WTC11 (cell line): ENCODE results near the gene RABL3. TPM values are rescaled to one million over a fixed set of nuclear protein-coding genes. Genes with fewer than 3 reads are reported as not detected.
"Not testable (repeated sequence)": the region's sequence is repeated elsewhere in the genome, so short reads cannot be mapped to it uniquely, and the experiment has no call there.

Experiments
- ATAC-seq: fragments of 200-7000 bp; cut with Tn5 transposase; 2 replicates; pipeline ENCODE4 v1.10.0; 2021; ENCODE audit warnings: mild to moderate bottlenecking, moderate library complexity
- CTCF ChIA-PET: fragments of 300-600 bp; sonication (Branson Sonifier 250); formaldehyde crosslinking; loops from one replicate; lab custom pipeline; 2021; ENCODE audit warnings: antibody characterized with exemption; lab: Charles Lee
- POLR2A ChIA-PET: fragments of 350-600 bp; sonication (Branson Sonifier 250); formaldehyde crosslinking; loops from one replicate; lab custom pipeline; 2021; ENCODE audit warnings: antibody characterized with exemption; lab: Charles Lee
- DNase-seq: peaks from one replicate; pipeline ENCODE4 v3.0.0; 2021; ENCODE audit warnings: low spot score
- H3K27ac Mint-ChIP-seq: 2 replicates; pipeline ENCODE4 v1.8.0; 2021; ENCODE audit warnings: mixed read lengths
- H3K27me3 Mint-ChIP-seq: 2 replicates; pipeline ENCODE4 v1.8.0; 2021; ENCODE audit warnings: low read depth, mild to moderate bottlenecking, moderate library complexity, mixed read lengths
- H3K36me3 Mint-ChIP-seq: 2 replicates; pipeline ENCODE4 v1.8.0; 2021; ENCODE audit warnings: mixed read lengths
- H3K4me1 Mint-ChIP-seq: 2 replicates; pipeline ENCODE4 v1.8.0; 2022; ENCODE audit warnings: mixed read lengths
- H3K4me3 Mint-ChIP-seq: 2 replicates; pipeline ENCODE4 v1.8.0; 2021; ENCODE audit warnings: mild to moderate bottlenecking, moderate library complexity, mixed read lengths
- H3K9me3 Mint-ChIP-seq: 2 replicates; pipeline ENCODE4 v1.8.0; 2021; ENCODE audit warnings: mixed read lengths
- ELF4 ChIP-seq: sonication (generic); formaldehyde crosslinking; IDR thresholded peaks from 2 replicates; pipeline ENCODE4 v1.8.1; 2022; ENCODE audit warnings: low read depth, mild to moderate bottlenecking, moderate library complexity, missing genetic modification reagents
- EMX1 ChIP-seq: fragments of 250-450 bp; sonication (Bioruptor Pico); IDR thresholded peaks from 2 replicates; pipeline ENCODE4 v1.8.0; 2021; ENCODE audit warnings: mild to moderate bottlenecking
- FOXK1 ChIP-seq: sonication (generic); formaldehyde crosslinking; IDR thresholded peaks from 2 replicates; pipeline ENCODE4 v1.8.0; 2022; ENCODE audit warnings: mild to moderate bottlenecking, moderate library complexity, missing genetic modification reagents
- GABPB1 ChIP-seq: sonication (generic); formaldehyde crosslinking; IDR thresholded peaks from 2 replicates; pipeline ENCODE4 v1.8.1; 2023; ENCODE audit warnings: mild to moderate bottlenecking, missing genetic modification reagents
- MYBL2 ChIP-seq: sonication (generic); formaldehyde crosslinking; IDR thresholded peaks from 2 replicates; pipeline ENCODE4 v1.8.1; 2023; ENCODE audit warnings: mild to moderate bottlenecking, moderate library complexity, missing genetic modification reagents
- NFYB ChIP-seq: sonication (generic); formaldehyde crosslinking; conservative IDR thresholded peaks from 2 replicates; pipeline ENCODE4 v1.8.0; 2022; ENCODE audit warnings: low read depth, missing genetic modification reagents
- NR1H2 ChIP-seq: sonication (generic); formaldehyde crosslinking; IDR thresholded peaks from 2 replicates; pipeline ENCODE4 v1.9.0; 2021; ENCODE audit warnings: mild to moderate bottlenecking, moderate library complexity, missing genetic modification reagents
- SP1 ChIP-seq: sonication (generic); formaldehyde crosslinking; conservative IDR thresholded peaks from 2 replicates; pipeline ENCODE4 v1.8.1; 2022; ENCODE audit warnings: missing genetic modification reagents
- TCF7 ChIP-seq: sonication (generic); formaldehyde crosslinking; IDR thresholded peaks from 2 replicates; pipeline ENCODE4 v1.8.0; 2022; ENCODE audit warnings: mild to moderate bottlenecking, low read depth, missing genetic modification reagents, moderate library complexity
- TP53 ChIP-seq: sonication (generic); formaldehyde crosslinking; IDR thresholded peaks from 2 replicates; pipeline ENCODE4 v1.8.1; 2023; ENCODE audit warnings: mild to moderate bottlenecking, missing genetic modification reagents
- ZNF423 ChIP-seq: fragments of 250-450 bp; sonication (Bioruptor Pico); IDR thresholded peaks from 2 replicates; pipeline ENCODE4 v2.1.2; 2022; ENCODE audit warnings: mild to moderate bottlenecking, moderate library complexity
- total RNA-seq: library from RNA; stranded (reverse); gene quantifications from 3 replicates; pipeline ENCODE4 v1.2.3, GENCODE V29; 2021
- TF ChIP-seq, protein P1 (sequence below): fragments of 250-450 bp; sonication (Bioruptor Pico); IDR thresholded peaks from 2 replicates; pipeline ENCODE4 v1.9.0; 2021; ENCODE audit warnings: mild to moderate bottlenecking, borderline replicate concordance
- TF ChIP-seq, protein P2 (sequence below): sonication (generic); formaldehyde crosslinking; IDR thresholded peaks from 2 replicates; pipeline ENCODE4 v1.8.1; 2023; ENCODE audit warnings: mild to moderate bottlenecking, moderate library complexity, missing genetic modification reagents
- TF ChIP-seq, protein P3 (sequence below): fragments of 250-450 bp; sonication (Bioruptor Pico); IDR thresholded peaks from 2 replicates; pipeline ENCODE4 v1.9.0; 2021; ENCODE audit warnings: mild to moderate bottlenecking
- TF ChIP-seq, protein P4 (sequence below): sonication (generic); formaldehyde crosslinking; IDR thresholded peaks from 2 replicates; pipeline ENCODE4 v1.8.0; 2023; ENCODE audit warnings: mild to moderate bottlenecking, missing genetic modification reagents
- TF ChIP-seq, protein P5 (sequence below): fragments of 250-450 bp; sonication (Bioruptor Pico); conservative IDR thresholded peaks from 2 replicates; pipeline ENCODE4 v1.9.0; 2021; ENCODE audit warnings: mild to moderate bottlenecking

Gene RABL3
- total RNA-seq, 1 experiment from 2014 or later: 18.2 TPM

DNA sequence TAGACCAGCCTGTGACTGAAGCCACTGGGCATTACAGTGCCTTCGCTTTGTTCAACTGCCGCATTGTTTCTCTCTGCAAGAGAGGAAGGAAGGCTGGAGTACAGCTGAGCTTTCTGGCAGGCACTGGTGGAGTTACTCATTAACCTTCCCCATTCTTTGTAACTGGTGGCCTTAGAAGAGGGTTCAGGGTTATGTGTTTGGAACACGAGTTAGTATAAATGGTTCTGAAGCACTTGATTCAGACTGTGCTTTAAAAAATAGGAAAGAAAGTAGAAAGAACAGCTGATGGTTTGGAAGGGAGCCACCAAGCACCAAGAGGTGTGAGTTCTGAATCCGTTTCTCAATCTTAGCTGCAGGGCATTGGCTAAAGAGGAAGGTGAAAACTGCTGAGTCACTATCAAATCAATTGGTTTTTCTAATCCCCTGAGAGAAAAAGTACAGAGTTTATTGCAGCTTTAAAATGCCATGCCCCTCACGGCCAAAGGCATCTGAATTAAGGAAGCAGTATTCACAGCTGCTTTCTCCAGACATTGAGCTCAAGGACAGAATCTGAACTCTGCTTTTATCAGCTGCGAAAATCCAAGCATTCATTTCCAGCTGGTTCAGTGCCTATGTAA lies 63.9 kb downstream of the RABL3 start (continued):
- TF ChIP-seq, protein P1, sequence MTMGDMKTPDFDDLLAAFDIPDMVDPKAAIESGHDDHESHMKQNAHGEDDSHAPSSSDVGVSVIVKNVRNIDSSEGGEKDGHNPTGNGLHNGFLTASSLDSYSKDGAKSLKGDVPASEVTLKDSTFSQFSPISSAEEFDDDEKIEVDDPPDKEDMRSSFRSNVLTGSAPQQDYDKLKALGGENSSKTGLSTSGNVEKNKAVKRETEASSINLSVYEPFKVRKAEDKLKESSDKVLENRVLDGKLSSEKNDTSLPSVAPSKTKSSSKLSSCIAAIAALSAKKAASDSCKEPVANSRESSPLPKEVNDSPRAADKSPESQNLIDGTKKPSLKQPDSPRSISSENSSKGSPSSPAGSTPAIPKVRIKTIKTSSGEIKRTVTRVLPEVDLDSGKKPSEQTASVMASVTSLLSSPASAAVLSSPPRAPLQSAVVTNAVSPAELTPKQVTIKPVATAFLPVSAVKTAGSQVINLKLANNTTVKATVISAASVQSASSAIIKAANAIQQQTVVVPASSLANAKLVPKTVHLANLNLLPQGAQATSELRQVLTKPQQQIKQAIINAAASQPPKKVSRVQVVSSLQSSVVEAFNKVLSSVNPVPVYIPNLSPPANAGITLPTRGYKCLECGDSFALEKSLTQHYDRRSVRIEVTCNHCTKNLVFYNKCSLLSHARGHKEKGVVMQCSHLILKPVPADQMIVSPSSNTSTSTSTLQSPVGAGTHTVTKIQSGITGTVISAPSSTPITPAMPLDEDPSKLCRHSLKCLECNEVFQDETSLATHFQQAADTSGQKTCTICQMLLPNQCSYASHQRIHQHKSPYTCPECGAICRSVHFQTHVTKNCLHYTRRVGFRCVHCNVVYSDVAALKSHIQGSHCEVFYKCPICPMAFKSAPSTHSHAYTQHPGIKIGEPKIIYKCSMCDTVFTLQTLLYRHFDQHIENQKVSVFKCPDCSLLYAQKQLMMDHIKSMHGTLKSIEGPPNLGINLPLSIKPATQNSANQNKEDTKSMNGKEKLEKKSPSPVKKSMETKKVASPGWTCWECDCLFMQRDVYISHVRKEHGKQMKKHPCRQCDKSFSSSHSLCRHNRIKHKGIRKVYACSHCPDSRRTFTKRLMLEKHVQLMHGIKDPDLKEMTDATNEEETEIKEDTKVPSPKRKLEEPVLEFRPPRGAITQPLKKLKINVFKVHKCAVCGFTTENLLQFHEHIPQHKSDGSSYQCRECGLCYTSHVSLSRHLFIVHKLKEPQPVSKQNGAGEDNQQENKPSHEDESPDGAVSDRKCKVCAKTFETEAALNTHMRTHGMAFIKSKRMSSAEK (CRISPR knock-in tag): no peak
- TF ChIP-seq GABPB1 (0 out of 2 replicates have a peak, but pooled peaks have one; percentile 51), TP53 (CRISPR knock-in tag) (no peak), MYBL2 (CRISPR knock-in tag) (no peak)
- TF ChIP-seq, protein P2, sequence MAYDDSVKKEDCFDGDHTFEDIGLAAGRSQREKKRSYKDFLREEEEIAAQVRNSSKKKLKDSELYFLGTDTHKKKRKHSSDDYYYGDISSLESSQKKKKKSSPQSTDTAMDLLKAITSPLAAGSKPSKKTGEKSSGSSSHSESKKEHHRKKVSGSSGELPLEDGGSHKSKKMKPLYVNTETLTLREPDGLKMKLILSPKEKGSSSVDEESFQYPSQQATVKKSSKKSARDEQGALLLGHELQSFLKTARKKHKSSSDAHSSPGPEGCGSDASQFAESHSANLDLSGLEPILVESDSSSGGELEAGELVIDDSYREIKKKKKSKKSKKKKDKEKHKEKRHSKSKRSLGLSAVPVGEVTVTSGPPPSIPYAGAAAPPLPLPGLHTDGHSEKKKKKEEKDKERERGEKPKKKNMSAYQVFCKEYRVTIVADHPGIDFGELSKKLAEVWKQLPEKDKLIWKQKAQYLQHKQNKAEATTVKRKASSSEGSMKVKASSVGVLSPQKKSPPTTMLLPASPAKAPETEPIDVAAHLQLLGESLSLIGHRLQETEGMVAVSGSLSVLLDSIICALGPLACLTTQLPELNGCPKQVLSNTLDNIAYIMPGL (CRISPR knock-in tag): no peak
- TF ChIP-seq, all 79 proteins: peak for 2

DNA sequence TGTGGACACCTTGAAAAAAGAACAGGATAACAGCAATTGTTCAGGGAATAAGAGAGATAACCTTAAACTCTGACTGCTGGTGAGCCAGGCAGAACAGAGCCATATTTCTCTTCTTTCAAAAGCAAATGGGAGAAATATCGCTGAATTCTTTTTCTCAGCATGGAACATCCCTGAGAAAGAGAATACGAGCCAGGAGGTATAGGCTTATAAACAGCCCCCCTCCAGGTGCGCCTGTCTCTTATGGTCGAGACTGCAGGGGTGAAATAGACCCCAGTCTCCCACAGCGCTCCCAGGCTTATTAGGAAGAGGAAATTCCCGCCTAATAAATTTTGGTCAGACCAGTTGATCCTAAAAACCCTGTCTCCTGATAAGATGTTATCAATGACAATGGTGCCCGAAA lies 65.1 kb downstream of the RABL3 start:
- ATAC-seq, H3K27me3 Mint-ChIP-seq, POLR2A ChIA-PET, CTCF ChIA-PET: not testable (repeated sequence)
- H3K4me1 Mint-ChIP-seq: peaks cover 86% of the 10 kb centered on the region
- H3K27ac Mint-ChIP-seq: peak overlapping the region; percentile 100
- peaks cover 27% of the 10 kb centered on the region for H3K9me3 Mint-ChIP-seq
- peaks cover 17% of the 10 kb centered on the region for H3K36me3 Mint-ChIP-seq
- peak; percentile 46 for DNase-seq
- TF ChIP-seq, protein P2 (CRISPR knock-in tag): 0 out of 2 replicates have a peak, but pooled peaks have one; percentile 27
- TF ChIP-seq ZNF423 (CRISPR knock-in tag): peak; percentile 98
- peak overlapping the region; percentile 15; the same call in 1 of the 2 replicates for H3K4me3 Mint-ChIP-seq

DNA sequence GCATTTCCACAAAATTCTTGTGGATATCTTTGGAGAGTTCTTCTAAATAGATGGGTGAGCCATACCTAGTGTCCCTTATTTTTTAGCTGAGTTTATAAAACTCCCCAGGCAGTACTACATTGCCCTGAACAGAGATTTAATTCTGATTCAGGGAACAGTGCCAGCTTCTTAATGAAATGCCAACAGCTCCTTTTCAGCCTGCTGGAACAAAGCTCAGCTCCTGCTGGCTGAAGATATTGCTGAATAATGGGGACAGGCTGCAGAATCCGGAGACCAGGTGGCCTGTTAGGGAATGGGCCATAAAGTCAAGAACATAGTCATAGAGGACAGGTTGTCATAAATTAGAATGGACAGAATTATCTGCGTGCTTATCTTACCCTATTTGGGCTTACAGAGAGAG lies 69.2 kb downstream of the RABL3 start:
- ChIA-PET CTCF (no interaction called here), POLR2A (no interaction called here)
- H3K4me1 Mint-ChIP-seq: peaks cover 55% of the 10 kb centered on the region
- H3K4me3 Mint-ChIP-seq: no peak overlapping the region
- no peak overlapping the region for H3K27ac Mint-ChIP-seq
- no peaks in the 10 kb centered on the region for H3K27me3 Mint-ChIP-seq
- DNase-seq (no peak), ATAC-seq (no peak)
- H3K9me3 Mint-ChIP-seq: peaks cover 31% of the 10 kb centered on the region
- peaks cover 9% of the 10 kb centered on the region for H3K36me3 Mint-ChIP-seq
- TF ChIP-seq, protein P3, sequence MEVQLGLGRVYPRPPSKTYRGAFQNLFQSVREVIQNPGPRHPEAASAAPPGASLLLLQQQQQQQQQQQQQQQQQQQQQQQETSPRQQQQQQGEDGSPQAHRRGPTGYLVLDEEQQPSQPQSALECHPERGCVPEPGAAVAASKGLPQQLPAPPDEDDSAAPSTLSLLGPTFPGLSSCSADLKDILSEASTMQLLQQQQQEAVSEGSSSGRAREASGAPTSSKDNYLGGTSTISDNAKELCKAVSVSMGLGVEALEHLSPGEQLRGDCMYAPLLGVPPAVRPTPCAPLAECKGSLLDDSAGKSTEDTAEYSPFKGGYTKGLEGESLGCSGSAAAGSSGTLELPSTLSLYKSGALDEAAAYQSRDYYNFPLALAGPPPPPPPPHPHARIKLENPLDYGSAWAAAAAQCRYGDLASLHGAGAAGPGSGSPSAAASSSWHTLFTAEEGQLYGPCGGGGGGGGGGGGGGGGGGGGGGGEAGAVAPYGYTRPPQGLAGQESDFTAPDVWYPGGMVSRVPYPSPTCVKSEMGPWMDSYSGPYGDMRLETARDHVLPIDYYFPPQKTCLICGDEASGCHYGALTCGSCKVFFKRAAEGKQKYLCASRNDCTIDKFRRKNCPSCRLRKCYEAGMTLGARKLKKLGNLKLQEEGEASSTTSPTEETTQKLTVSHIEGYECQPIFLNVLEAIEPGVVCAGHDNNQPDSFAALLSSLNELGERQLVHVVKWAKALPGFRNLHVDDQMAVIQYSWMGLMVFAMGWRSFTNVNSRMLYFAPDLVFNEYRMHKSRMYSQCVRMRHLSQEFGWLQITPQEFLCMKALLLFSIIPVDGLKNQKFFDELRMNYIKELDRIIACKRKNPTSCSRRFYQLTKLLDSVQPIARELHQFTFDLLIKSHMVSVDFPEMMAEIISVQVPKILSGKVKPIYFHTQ (CRISPR knock-in tag): no peak
- TF ChIP-seq MYBL2 (CRISPR knock-in tag): no peak
- TF ChIP-seq NFYB (CRISPR knock-in tag): no peak
- TF ChIP-seq, protein P4, sequence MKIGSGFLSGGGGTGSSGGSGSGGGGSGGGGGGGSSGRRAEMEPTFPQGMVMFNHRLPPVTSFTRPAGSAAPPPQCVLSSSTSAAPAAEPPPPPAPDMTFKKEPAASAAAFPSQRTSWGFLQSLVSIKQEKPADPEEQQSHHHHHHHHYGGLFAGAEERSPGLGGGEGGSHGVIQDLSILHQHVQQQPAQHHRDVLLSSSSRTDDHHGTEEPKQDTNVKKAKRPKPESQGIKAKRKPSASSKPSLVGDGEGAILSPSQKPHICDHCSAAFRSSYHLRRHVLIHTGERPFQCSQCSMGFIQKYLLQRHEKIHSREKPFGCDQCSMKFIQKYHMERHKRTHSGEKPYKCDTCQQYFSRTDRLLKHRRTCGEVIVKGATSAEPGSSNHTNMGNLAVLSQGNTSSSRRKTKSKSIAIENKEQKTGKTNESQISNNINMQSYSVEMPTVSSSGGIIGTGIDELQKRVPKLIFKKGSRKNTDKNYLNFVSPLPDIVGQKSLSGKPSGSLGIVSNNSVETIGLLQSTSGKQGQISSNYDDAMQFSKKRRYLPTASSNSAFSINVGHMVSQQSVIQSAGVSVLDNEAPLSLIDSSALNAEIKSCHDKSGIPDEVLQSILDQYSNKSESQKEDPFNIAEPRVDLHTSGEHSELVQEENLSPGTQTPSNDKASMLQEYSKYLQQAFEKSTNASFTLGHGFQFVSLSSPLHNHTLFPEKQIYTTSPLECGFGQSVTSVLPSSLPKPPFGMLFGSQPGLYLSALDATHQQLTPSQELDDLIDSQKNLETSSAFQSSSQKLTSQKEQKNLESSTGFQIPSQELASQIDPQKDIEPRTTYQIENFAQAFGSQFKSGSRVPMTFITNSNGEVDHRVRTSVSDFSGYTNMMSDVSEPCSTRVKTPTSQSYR (CRISPR knock-in tag): no peak
- no peak for TF ChIP-seq ZNF423 (CRISPR knock-in tag)
- no peak for TF ChIP-seq ELF4 (CRISPR knock-in tag)
- TF ChIP-seq TCF7: no peak
- TF ChIP-seq SP1: no peak
- no peak for TF ChIP-seq NR1H2
- TF ChIP-seq FOXK1: no peak
- TF ChIP-seq, protein P5, sequence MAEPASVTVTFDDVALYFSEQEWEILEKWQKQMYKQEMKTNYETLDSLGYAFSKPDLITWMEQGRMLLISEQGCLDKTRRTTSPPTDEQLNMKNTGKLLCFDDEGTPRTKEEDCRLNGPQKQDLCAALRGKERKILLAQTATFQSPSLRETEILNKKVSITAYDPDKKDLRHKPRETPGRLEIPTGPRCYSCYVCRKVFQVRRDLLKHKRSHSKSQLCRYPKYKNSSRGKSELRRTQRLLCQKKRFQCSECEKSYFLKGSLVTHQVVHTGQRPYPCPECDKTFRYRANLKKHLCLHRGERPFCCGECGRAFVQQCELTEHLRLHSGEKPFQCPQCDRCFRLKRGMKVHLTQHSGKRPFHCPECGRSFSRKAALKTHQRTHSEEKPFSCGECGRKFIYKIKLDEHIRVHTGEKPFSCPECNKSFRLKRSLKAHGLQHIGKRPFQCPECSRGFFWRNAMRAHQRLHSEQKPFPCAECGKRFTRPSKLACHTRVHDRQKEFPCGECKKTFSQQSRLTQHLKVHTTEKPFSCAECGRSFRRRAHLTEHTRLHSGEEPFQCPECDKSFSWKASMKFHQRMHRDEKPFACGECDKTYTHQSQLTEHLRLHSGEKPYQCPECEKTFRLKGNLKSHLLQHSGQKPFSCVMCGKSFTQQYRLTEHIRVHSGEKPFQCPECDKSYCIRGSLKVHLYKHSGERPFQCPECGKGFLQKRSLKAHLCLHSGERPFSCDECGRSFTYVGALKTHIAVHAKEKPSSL (CRISPR knock-in tag): no peak
- no peak for TF ChIP-seq EMX1
